Endothelial cell of umbilical vein (primary cell): ENCODE measurements around the gene TTLL11. TPM values are rescaled to one million over a fixed set of nuclear protein-coding genes. Genes with fewer than 3 reads are reported as not detected.

Experiments used
- BruUV-seq: library from RNA; stranded (reverse); fragments of 400-500 nt; replicated peaks from 2 replicates; lab custom pipeline; 2021; lab: Mats Ljungman, UMichigan
- CTCF ChIA-PET: fragments of 300-600, 350-600 bp; sonication (Branson Sonifier 250); formaldehyde crosslinking; loops from one replicate; lab custom pipeline; 2021; ENCODE audit warnings: antibody characterized with exemption, inconsistent platforms; lab: Charles Lee
- POLR2A ChIA-PET: fragments of 300-600, 350-600 bp; sonication (Branson Sonifier 250); formaldehyde crosslinking; loops from one replicate; lab custom pipeline; 2021; ENCODE audit warnings: antibody characterized with exemption, inconsistent platforms; lab: Charles Lee
- DNase-seq: peaks from one replicate; pipeline ENCODE4 v3.0.0-alpha.2; 2011; ENCODE audit warnings: low read depth, low spot score
- FAIRE-seq: peaks from 2 replicates; lab custom pipeline; 2011; peaks lifted over from hg19 to GRCh38; lab: Jason Lieb, UNC
- H2AFZ ChIP-seq: 2 replicates; pipeline ENCODE4 v1.6.0; 2012; ENCODE audit warnings: low read depth, low read length, control low read depth, inconsistent platforms
- H3K27ac ChIP-seq: 2 replicates; pipeline ENCODE4 v1.5.1; 2011; ENCODE audit warnings: low read depth, mild to moderate bottlenecking, control low read depth, low read length, moderate library complexity; ENCODE audit not compliant: insufficient read depth
- H3K27me3 ChIP-seq, 2 experiments: 2 replicates each; pipeline versions ENCODE4 v1.6.0 to v1.6.1; 2011; ENCODE audit warnings: low read length in 2 of 2, mixed read lengths in 1 of 2; ENCODE audit not compliant: control insufficient read depth in 2 of 2, insufficient read depth in 2 of 2
- H3K36me3 ChIP-seq, 2 experiments: 2 replicates in 1 of 2; 3 replicates in 1 of 2; pipeline ENCODE4 v1.5.1; 2011; ENCODE audit warnings: low read length in 2 of 2, mild to moderate bottlenecking in 1 of 2, moderate library complexity in 1 of 2; ENCODE audit not compliant: control insufficient read depth in 2 of 2, insufficient read depth in 2 of 2; ENCODE audit errors: extremely low read depth in 1 of 2
- H3K4me1 ChIP-seq: 3 replicates; pipeline ENCODE4 v1.5.1; 2011; ENCODE audit warnings: mild to moderate bottlenecking, low read length; ENCODE audit not compliant: control insufficient read depth, insufficient read depth; ENCODE audit errors: extremely low read depth
- H3K4me2 ChIP-seq: 2 replicates; pipeline ENCODE4 v1.6.1; 2011; ENCODE audit warnings: low read length, control low read depth, mixed read lengths; ENCODE audit not compliant: insufficient read depth
- H3K4me3 ChIP-seq, 3 experiments: fragments of 200-600 bp in 1 of 3; sonication (generic), shearing (Covaris generic) in 1 of 3; replicated peaks in 1 of 3; 2 replicates each; pipeline ENCODE4 v1.5.1; 2011 to 2016; ENCODE audit warnings: control low read depth in 3 of 3, low read length in 3 of 3, mild to moderate bottlenecking in 2 of 3, inconsistent platforms in 1 of 3, low read depth in 1 of 3, moderate library complexity in 1 of 3; ENCODE audit not compliant: insufficient read depth in 1 of 3
- H3K79me2 ChIP-seq: 2 replicates; pipeline ENCODE4 v1.6.0; 2012; ENCODE audit warnings: low read length, inconsistent platforms; ENCODE audit not compliant: control insufficient read depth, insufficient read depth
- H3K9ac ChIP-seq: replicated peaks from 2 replicates; pipeline ENCODE3; 2011; ENCODE audit warnings: low read length, control low read depth; ENCODE audit not compliant: insufficient read depth; ENCODE audit errors: extremely low read depth
- H3K9me1 ChIP-seq: replicated peaks from 3 replicates; pipeline ENCODE4 v1.6.0; 2011; ENCODE audit warnings: mild to moderate bottlenecking, low read length; ENCODE audit not compliant: control insufficient read depth, insufficient read depth; ENCODE audit errors: extremely low read depth
- H3K9me3 ChIP-seq: replicated peaks from 2 replicates; pipeline ENCODE4 v1.5.1; 2012; ENCODE audit warnings: low read length, inconsistent platforms; ENCODE audit not compliant: control insufficient read depth, insufficient read depth
- H4K20me1 ChIP-seq: replicated peaks from 2 replicates; pipeline ENCODE3; 2011; ENCODE audit warnings: mild to moderate bottlenecking, low read length; ENCODE audit not compliant: control insufficient read depth, insufficient read depth; ENCODE audit errors: extremely low read depth
- CTCF ChIP-seq, 2 donors: IDR thresholded peaks; 1 replicate in 1 of 2; 2 replicates in 1 of 2; pipeline ENCODE4 v1.5.1; 2011; ENCODE audit warnings: low read length in 2 of 2, mild to moderate bottlenecking in 2 of 2, moderate library complexity in 2 of 2, control low read depth in 1 of 2, inconsistent platforms in 1 of 2, low read depth in 1 of 2; ENCODE audit not compliant: insufficient read depth in 1 of 2; ENCODE audit errors: extremely low read depth in 1 of 2
- FOS ChIP-seq: IDR thresholded peaks from 2 replicates; pipeline ENCODE4 v1.6.1; 2011; ENCODE audit warnings: mild to moderate bottlenecking, low read length, moderate library complexity, borderline replicate concordance; ENCODE audit not compliant: insufficient read depth
- JUN ChIP-seq: IDR thresholded peaks from 2 replicates; pipeline ENCODE4 v1.6.1; 2011; ENCODE audit warnings: borderline replicate concordance, low read depth; ENCODE audit not compliant: insufficient read length, insufficient read depth
- POLR2A ChIP-seq: IDR thresholded peaks from 2 replicates; pipeline ENCODE4 v1.6.1; 2012; ENCODE audit warnings: low read depth, mild to moderate bottlenecking, control low read depth, low read length
- POLR2AphosphoS5 ChIP-seq: IDR thresholded peaks from 2 replicates; pipeline ENCODE4 v1.6.1; 2012; ENCODE audit warnings: low read depth, mild to moderate bottlenecking, control low read depth, low read length, moderate library complexity; ENCODE audit not compliant: insufficient read depth
- dilution Hi-C: fragments of 300-500 bp; cut with MboI; formaldehyde crosslinking; loops from one replicate; pipeline ENCODE4 v1.15.0; 2019; ENCODE audit warnings: low sequenced_read_pairs; ENCODE audit not compliant: extremely low pct_ligation_motif_present
- intact Hi-C: fragments of 100-400 bp; cut with micrococcal nuclease; formaldehyde crosslinking; loops from one replicate; pipeline ENCODE4 v1.10.0; 2022
- polyA plus RNA-seq, 4 experiments: library from polyadenylated mRNA; depleted of rRNA in 3 of 4; stranded (reverse) in 3 of 4; unstranded in 1 of 4; fragments of >200 nt; gene quantifications; 2 replicates each; pipeline versions ENCODE4 v1.2.1 to v1.2.3, GENCODE V29; 2011 to 2012; ENCODE audit warnings: missing spikeins in 1 of 4
- total RNA-seq: library from RNA; stranded (reverse); gene quantifications from 2 replicates; pipeline ENCODE4 v1.2.3, GENCODE V29; 2021

The TTLL11 gene
- total and polyA plus RNA-seq, 2 donors (not counting 3 experiments of a cell fraction or from before 2014, with no cell fraction given) = 4.9 to 5.1 TPM

DNA sequence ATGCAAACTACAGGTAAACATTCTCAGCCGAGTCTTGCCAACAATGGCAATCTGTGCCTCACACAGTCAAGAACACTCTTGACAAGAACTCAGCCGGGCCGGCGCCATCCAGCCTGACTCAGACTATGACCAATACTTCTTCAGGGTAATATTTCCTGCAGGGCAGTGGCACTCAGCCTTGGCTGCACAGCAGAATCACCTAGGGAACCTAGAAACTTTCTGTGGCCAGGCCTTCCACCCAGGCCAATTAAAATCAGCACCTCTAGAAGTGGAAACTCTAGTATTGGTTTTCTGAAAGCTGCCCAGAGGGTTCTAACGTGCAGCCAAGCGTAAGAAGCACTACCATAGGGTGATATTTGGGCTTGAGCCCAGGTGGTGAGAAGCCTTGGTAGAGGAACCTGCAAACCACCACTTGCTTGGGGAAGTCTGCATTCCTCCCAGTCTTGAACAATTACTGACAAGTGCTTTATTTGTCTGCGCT lies 120.6 kb downstream of the TTLL11 start:
- BruUV-seq = no TSS peak
- POLR2A ChIA-PET = no interaction called here

More for the DNA sequence above, 120.6 kb downstream of the TTLL11 start:
- H3K27ac ChIP-seq = peak overlapping the region; percentile 74
- FAIRE-seq (peak; percentile 89), DNase-seq (peak; percentile 75)
- H3K9me1 ChIP-seq = no peaks in the 10 kb centered on the region
- peak overlapping the region; percentile 10 for H3K4me2 ChIP-seq
- dilution Hi-C loops = no loop called here
- H3K9me3 ChIP-seq = no peaks in the 10 kb centered on the region
- no peak overlapping the region for H3K9ac ChIP-seq
- H3K27me3 ChIP-seq = no peaks in the 10 kb centered on the region
- CTCF ChIA-PET = no interaction called here
- intact Hi-C loops = no loop called here
- H3K36me3 ChIP-seq = no peaks in the 10 kb centered on the region
- peaks cover 13% of the 10 kb centered on the region for H3K4me1 ChIP-seq
- no peaks in the 10 kb centered on the region for H4K20me1 ChIP-seq
- H2AFZ ChIP-seq = no peak overlapping the region
- TF ChIP-seq CTCF (IDR thresholded peaks at IDR 0.05; ENCODE audit: extremely low read depth in 1 of 2, insufficient read depth in 1 of 2, low read depth in 1 of 2, low read length in 2 of 2) (no peak), POLR2AphosphoS5 (no peak), FOS (peak; percentile 55), POLR2A (no peak), JUN (peak; percentile 43)
- no peaks in the 10 kb centered on the region for H3K79me2 ChIP-seq
- H3K4me3 ChIP-seq = no peak overlapping the region
